GM18505 (cell line): ENCODE results near the gene OR10AG1.

Experiments used
- ATAC-seq: cut with Tn5 transposase; IDR thresholded peaks from one replicate; pipeline ENCODE4 v1.9.1; 2021; ENCODE audit not compliant: unreplicated experiment
- POLR2A ChIP-seq: IDR thresholded peaks from 4 replicates; pipeline ENCODE4 v1.6.1; 2011; ENCODE audit warnings: borderline replicate concordance; ENCODE audit not compliant: insufficient read depth, insufficient read length; ENCODE audit errors: extremely low read depth

OR10AG1 gene, protein sequence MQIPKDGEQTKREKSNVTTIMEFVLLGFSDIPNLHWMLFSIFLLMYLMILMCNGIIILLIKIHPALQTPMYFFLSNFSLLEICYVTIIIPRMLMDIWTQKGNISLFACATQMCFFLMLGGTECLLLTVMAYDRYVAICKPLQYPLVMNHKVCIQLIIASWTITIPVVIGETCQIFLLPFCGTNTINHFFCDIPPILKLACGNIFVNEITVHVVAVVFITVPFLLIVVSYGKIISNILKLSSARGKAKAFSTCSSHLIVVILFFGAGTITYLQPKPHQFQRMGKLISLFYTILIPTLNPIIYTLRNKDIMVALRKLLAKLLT

DNA sequence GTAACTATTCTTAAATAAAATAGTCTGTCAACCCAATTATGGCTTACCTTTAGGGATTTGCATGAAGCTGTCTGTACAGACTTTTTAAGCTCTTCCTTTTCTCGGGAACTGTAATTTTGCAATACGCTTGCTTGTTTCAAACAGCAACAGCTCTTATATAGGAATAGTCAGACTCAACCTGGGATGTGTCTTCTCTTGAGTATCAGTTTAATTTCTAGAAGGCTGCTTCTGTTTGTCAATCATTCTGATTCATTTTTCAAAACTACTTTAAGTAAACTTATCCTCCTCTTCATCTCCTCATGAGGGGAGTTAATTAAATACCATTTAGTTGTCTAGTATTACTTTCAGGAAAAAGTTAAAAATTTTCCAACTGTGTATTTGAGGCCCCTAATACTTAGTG is at the start of gene OR10AG1:
Gene OR10AG1, minus strand, starts transcription at position 101 of the 400 bp plus-strand sequence. Its CDS starts 38 bp downstream, at position 63.
- no peak for TF ChIP-seq POLR2A
- no peak for ATAC-seq

DNA sequence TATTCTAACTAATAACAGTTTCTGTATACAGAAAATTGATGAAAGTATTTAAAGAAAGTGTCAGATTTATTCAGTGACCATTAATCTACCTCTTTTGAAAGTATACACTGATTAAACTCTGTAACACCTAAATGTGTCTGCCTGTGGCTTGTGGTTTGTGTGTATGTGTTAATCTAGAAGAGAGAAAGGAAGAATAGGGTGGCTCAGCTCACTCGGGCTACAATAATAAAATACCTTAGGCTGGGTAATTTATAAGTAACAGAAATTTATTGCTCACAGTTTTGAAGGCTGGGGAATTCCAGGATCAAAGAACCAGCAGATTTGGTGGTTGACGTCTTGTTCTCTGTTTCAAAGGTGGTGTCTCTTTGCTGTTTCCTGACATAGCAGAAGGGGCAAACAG is 44.1 kb upstream of the OR10AG1 start:
- no peak for ATAC-seq
- TF ChIP-seq POLR2A, result no peak

DNA sequence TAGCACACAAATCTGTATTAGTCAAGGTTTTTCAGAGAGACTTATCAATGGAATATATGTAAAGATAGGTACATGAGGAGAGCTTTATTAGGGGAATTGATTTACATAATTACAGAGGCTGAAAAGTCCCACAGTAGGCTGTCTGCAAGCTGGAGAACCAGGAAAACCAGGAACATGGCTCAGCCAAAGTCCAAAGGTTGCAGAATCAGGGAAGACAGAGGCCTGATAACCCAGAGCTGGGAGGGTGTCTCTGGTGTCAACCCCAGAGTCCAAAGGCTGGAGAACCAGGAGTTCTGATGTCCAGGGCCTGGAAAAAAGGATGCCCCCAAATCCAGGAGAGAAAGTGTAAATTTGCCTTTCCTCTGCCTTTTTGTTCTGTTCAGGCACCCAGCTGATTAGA is 41.0 kb upstream of the OR10AG1 start:
- TF ChIP-seq POLR2A, result no peak
- ATAC-seq, result no peak

DNA sequence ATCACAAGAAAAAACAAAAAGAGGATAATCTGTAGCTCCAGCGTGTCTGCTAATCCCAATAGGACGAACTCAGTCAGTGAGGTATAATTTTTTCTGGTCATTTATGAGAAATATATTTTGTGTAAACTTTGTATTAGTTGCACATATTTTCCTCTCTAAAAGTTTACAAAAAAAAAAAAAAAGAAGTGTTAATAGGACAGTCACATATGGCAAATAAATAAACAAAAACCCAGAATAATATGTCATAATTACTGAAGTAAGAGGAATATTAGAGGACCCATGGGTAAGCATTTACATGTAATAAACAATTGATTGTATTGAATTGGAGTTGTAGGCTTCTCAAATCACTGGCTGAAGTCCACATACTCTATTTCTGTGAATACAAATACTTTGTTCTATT is 24.8 kb upstream of the OR10AG1 start, which contains the start of gene OR5F1:
Gene OR5F1, minus strand, starts transcription at position 101 of the 400 bp plus-strand sequence. Its CDS starts 0 bp downstream, at position 101.
- no peak for TF ChIP-seq POLR2A
- no peak for ATAC-seq

DNA sequence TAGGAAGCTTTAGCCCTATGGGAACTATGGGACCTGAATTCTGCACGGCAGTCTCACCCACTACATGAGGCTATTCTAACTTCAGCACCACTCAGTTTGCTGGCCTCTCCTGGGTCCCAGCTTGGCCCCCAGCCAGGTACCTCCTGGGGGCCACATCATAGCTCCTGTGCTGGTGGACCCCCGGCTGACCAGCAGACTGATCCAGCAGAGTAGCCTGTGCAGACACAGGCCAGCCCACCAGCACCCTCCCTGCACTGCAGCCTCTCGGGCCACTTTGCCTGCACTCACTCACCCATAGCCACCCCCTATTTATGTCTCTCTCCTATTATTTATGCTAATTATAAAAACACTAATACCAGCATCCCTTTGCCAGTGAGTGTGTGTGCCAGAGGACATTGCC is 1.2 kb upstream of the OR10AG1 start:
- ATAC-seq, result no peak
- TF ChIP-seq POLR2A, result no peak

DNA sequence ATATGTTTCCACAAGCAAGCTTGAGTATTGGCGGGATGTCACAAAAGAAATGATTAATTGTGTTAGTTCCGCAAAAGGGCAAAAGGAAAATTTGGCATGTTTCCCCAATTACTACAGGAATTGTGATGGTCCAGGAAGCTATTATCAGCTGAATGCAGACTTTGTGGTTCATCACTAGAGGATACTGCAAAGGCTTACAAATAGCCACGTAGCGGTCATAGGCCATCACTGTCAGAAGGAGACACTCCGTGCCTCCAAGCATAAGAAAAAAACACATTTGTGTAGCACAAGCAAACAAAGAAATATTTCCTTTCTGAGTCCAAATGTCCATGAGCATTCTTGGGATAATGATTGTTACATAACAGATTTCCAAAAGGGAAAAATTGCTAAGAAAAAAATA is 1.8 kb downstream of the OR10AG1 start:
- no peak for ATAC-seq

DNA sequence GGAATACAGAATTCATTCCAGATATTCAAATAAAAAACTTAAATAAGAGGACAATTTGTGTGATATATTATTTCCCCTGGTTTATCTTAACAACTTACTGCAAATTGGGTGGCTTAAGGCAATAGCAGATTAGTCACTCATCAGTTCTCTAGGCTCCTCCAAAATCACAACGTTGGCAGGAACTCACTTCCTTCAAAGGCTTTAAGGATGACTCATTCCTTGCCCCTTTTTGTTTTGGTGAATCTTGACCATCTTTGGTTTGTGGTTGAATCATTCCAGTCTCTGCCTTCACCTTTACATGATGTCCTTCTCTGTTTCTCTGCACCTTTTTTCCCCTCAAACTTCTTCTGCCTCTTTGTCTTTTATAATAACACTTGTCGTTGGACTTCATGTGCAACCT is 3.4 kb downstream of the OR10AG1 start:
- no peak for ATAC-seq
- TF ChIP-seq POLR2A, result no peak

More for the DNA sequence above, 1.8 kb downstream of the OR10AG1 start:
- TF ChIP-seq POLR2A, result no peak

DNA sequence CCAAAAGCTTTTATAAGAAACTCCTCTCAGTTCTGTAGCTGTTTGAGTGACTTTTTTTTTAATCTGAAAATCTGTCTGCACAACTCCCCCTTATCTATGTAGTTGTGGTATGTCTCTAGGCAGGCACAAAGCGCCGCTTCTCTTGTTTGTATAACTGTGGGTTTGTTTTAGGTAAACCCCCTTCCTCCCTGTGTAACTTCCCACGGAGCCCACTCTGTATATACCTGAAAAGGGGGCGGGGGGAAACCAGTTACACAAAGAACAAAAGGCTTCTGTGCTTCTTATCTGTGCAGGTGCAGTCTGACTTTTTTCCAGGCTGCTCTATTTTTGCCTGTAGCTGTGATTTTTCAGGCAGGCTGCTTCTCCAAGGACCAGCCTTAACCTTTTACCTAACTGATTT is 13.2 kb downstream of the OR10AG1 start:
- TF ChIP-seq POLR2A, result no peak
- no peak for ATAC-seq

DNA sequence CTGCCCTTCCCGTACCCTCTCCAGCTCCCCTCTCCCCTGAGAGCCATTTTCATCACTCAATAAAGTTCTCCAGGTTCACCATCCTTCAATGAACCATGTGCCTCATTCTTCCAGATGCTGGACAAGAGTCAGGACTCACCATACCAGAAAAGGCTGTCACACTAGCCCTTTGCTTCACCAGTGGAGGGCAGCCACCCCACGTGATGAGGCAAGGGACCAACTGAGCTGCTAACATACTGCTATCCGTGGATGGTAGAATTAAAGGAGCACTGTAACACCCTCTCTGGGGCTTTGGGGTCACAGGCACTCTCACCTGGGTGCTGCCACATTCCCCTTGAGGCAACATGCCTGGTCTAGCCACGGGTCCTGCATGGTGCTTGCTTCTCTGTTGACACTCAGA is 20.4 kb downstream of the OR10AG1 start:
- no peak for TF ChIP-seq POLR2A

DNA sequence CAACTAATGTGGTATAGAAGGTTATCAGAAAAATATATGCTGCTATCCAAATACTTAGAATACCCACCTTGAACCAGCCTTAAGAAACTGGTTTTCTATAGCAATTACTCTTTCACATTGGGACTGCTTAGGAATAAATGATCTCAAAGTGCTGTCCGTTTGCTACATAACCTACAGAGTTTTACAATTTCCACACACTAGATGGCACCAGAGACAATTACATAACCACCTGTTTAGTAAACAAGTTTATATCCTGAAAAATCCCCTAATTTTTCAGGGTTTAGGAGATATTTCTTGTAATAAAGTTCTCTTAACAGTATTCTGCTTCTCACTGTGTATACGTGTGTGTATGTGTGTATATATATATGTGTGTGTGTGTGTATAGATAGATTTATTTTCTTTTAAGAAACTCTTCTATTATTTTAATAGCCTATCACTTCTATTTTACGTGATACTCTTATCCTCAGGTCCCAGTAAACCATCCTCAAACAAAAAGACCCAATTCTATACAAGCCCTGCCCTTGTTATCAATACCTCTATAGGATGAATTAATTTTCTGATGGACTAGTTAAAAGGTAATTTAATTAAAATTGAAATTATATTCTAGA is 26.9 kb downstream of the OR10AG1 start:
- no peak for TF ChIP-seq POLR2A
- no peak for ATAC-seq

More for the DNA sequence above, 20.4 kb downstream of the OR10AG1 start:
- no peak for ATAC-seq

DNA sequence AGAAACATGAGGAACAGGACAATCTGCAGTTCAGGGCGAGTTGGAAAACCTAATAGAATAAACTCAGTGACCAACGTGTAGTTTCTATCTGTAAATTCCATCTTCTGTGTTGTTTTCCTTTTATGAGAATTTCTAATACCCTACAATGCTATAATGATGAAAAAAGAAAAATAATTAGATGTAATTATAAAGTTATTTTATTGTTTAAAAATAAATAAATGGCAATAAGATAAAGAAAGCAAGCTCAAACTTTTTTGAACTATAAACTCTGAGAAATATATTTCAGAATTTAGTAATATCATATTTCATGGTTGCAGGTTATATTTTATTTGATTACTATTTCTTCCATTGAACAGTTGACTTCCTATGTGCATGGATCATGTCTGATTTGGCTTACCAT is 33.4 kb downstream of the OR10AG1 start, which contains the start of gene OR5I1:
Gene OR5I1, minus strand, starts transcription at position 101 of the 400 bp plus-strand sequence. Its CDS starts 0 bp downstream, at position 101.
- ATAC-seq, result no peak
- TF ChIP-seq POLR2A, result no peak

DNA sequence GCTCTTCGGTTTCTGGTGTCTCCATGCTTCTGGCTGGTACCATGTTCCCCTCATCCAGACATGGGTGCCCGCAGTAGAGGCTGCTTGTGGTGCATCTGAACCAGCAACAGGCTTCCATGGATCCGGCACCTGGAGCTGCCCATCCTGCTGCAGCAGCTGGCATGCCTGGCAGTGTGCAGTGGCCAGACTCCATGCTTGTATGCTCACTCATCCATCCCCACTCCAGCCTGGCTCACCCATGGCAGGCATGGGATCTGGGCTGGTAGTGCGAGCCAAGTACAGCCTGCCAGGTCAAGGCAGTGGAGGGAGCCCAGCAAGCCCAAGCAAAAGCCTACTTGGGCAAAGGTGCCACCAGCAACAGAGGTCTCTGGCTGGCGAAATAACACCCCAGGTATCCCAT is 49.2 kb downstream of the OR10AG1 start:
- TF ChIP-seq POLR2A, result no peak
- ATAC-seq, result no peak
